Panc1 (cell line): ENCODE results near the gene ILK. TPM values are rescaled to one million over a fixed set of nuclear protein-coding genes. Genes with fewer than 3 reads are reported as not detected.

Experiments used
- ATAC-seq: fragments of 200-7000 bp; cut with Tn5 transposase; 2 replicates; pipeline ENCODE4 v1.9.1; 2020; ENCODE audit warnings: mild to moderate bottlenecking, moderate library complexity
- Bru-seq: library from RNA; stranded (reverse); fragments of 400-500 nt; gene quantifications from one replicate; lab custom pipeline; 2021; lab: Mats Ljungman, UMichigan
- BruChase-seq, 2 experiments: library from RNA; stranded (reverse); fragments of 400-500 nt; gene quantifications; one replicate each; lab custom pipeline; 2021; lab: Mats Ljungman, UMichigan
- BruUV-seq: library from RNA; stranded (reverse); fragments of 400-500 nt; replicated peaks from 2 replicates; lab custom pipeline; 2021; lab: Mats Ljungman, UMichigan
- CTCF ChIA-PET: fragments of 300-600 bp; sonication (Branson Sonifier 250); formaldehyde crosslinking; loops from one replicate; lab custom pipeline; 2022; ENCODE audit warnings: antibody characterized with exemption; lab: Charles Lee
- POLR2A ChIA-PET: fragments of 300-600 bp; sonication (Branson Sonifier 250); formaldehyde crosslinking; loops from one replicate; lab custom pipeline; 2022; ENCODE audit warnings: antibody characterized with exemption; lab: Charles Lee
- DNase-seq: peaks from one replicate; pipeline ENCODE4 v3.0.0-alpha.2; 2010; ENCODE audit warnings: low read depth, low spot score
- H3K27ac ChIP-seq: 2 replicates; pipeline ENCODE4 v1.5.1; 2011; ENCODE audit warnings: mild to moderate bottlenecking, low read length, inconsistent platforms
- H3K27me3 ChIP-seq: fragments of 200-500 bp; sonication (Bioruptor generic); 2 replicates; pipeline ENCODE4 v1.6.0; 2014; ENCODE audit warnings: low read length, inconsistent platforms; ENCODE audit not compliant: control insufficient read depth, insufficient read depth
- H3K36me3 ChIP-seq: fragments of 200-500 bp; sonication (Bioruptor generic); 2 replicates; pipeline ENCODE4 v1.5.1; 2014; ENCODE audit warnings: inconsistent platforms, mild to moderate bottlenecking, low read length, moderate library complexity; ENCODE audit not compliant: control insufficient read depth, insufficient read depth
- H3K4me1 ChIP-seq: 2 replicates; pipeline ENCODE4 v1.5.1; 2011; ENCODE audit warnings: inconsistent platforms, mild to moderate bottlenecking, low read length, moderate library complexity; ENCODE audit not compliant: control insufficient read depth, insufficient read depth
- H3K4me3 ChIP-seq, 2 experiments: 2 replicates each; pipeline ENCODE4 v1.5.1; 2011 to 2012; ENCODE audit warnings: low read depth in 2 of 2, low read length in 2 of 2, mild to moderate bottlenecking in 2 of 2, inconsistent platforms in 1 of 2, moderate library complexity in 1 of 2
- H3K9me3 ChIP-seq: fragments of 200-500 bp; sonication (Bioruptor generic); 2 replicates; pipeline ENCODE4 v1.5.1; 2014; ENCODE audit warnings: low read depth, mild to moderate bottlenecking, inconsistent platforms, low read length, moderate library complexity; ENCODE audit not compliant: control insufficient read depth, insufficient read depth
- CTCF ChIP-seq: fragments of 450-650 bp; IDR thresholded peaks from 2 replicates; pipeline ENCODE4 v1.5.1; 2017; ENCODE audit warnings: mild to moderate bottlenecking
- POLR2AphosphoS5 ChIP-seq: IDR thresholded peaks from 2 replicates; pipeline ENCODE4 v1.6.1; 2012; ENCODE audit warnings: mild to moderate bottlenecking, low read depth, low read length, moderate library complexity
- REST ChIP-seq, 2 experiments: IDR thresholded peaks; 2 replicates each; pipeline ENCODE4 v1.6.1; 2011 to 2012; ENCODE audit warnings: low read depth in 2 of 2, control low read depth in 1 of 2, low read length in 1 of 2, mild to moderate bottlenecking in 1 of 2, moderate library complexity in 1 of 2; ENCODE audit not compliant: insufficient read depth in 1 of 2
- SIN3A ChIP-seq: IDR thresholded peaks from 2 replicates; pipeline ENCODE4 v1.6.1; 2012; ENCODE audit warnings: low read depth, mild to moderate bottlenecking, low read length, moderate library complexity, borderline replicate concordance; ENCODE audit not compliant: insufficient read depth
- TCF7L2 ChIP-seq: IDR thresholded peaks from 2 replicates; pipeline ENCODE4 v1.6.1; 2011; ENCODE audit warnings: mild to moderate bottlenecking, low read depth, low read length, inconsistent platforms
- in situ Hi-C: cut with HindIII; loops from 2 replicates; pipeline ENCODE4 v1.10.0; 2016; ENCODE audit warnings: low sequenced_read_pairs, low pct_unique_long_range_greater_than_20kb
- intact Hi-C: fragments of 100-400 bp; cut with micrococcal nuclease; formaldehyde crosslinking; loops from one replicate; pipeline ENCODE4 v1.10.0; 2022; ENCODE audit not compliant: unreplicated experiment
- long read RNA-seq: library from polyadenylated mRNA; unstranded; transcript quantifications from one replicate; pipeline ENCODE4 v2.0.0, GENCODE V29; 2021; ENCODE audit not compliant: unreplicated experiment
- polyA plus RNA-seq: library from polyadenylated mRNA; unstranded; fragments of >200 nt; gene quantifications from one replicate; pipeline ENCODE4 v1.2.1, GENCODE V29; 2012; ENCODE audit warnings: missing spikeins; ENCODE audit not compliant: insufficient read length
- total RNA-seq: library from RNA; stranded (reverse); gene quantifications from one replicate; pipeline ENCODE4 v1.2.1, GENCODE V29; 2021; ENCODE audit not compliant: unreplicated experiment

ILK gene
- total RNA-seq (204 TPM), Bru-seq, nascent RNA (percentile 92 among the genes with signal in this experiment), BruChase-seq, experiment 1, labeled RNA remaining after a 2-hour chase (percentile 95 among the genes with signal in this experiment), BruChase-seq, experiment 2, labeled RNA remaining after a 6-hour chase (percentile 95 among the genes with signal in this experiment)
- 463 TPM for polyA plus RNA-seq
- long read RNA-seq, transcript ILK-212 (12 exons, 1,617 nt) = minor isoform, 12 of 520 reads
- long read RNA-seq, transcript ILK-202 (12 exons, 2,074 nt) = minor isoform, 13 of 520 reads
- long read RNA-seq, transcript ILK-203 (13 exons, 1,692 nt) = major isoform, 232 of 520 reads
- long read RNA-seq, transcript ILK-201 (13 exons, 1,802 nt) = minor isoform, 182 of 520 reads
- long read RNA-seq, partial matches to known transcripts = 24 of 520 reads
- long read RNA-seq, other reads (novel, unspliced or antisense) = 50 of 520 reads

GRCh38 chr11:6603287-6604080, at the start of gene ILK, which contains the start of gene RRP8:
Gene ILK, plus strand, starts transcription at chr11:6603774. Its CDS starts 498 bp downstream, at chr11:6604272.
Gene RRP8, minus strand, starts transcription at chr11:6603616. Its CDS starts 114 bp downstream, at chr11:6603502.
- ATAC-seq = peak; percentile 93
- ChIA-PET POLR2A (interaction anchor here (0.7 kb wide), 1 partner anchor 9 kb away, joined by 6 read pairs; no protein-coding TSS in a partner anchor), CTCF (interaction anchor here (0.7 to 1.2 kb wide), 3 partner anchors 73 to 79 kb away, joined by 7 to 12 read pairs (median 8); partner anchors contain the start of gene MRPL17)
- intact Hi-C loops = loop anchor here (10.0 kb wide), 1 partner anchor 229 kb away; no protein-coding TSS in a partner anchor
- Histone ChIP-seq H3K4me3 (peak within 1 kb of the TSS; percentile 95 to 98), H3K9me3 (no peaks in the 10 kb centered on the region), H3K4me1 (peaks cover 46% of the 10 kb centered on the region), H3K27ac (peak within 1 kb of the TSS; percentile 98), H3K36me3 (peaks cover 14% of the 10 kb centered on the region), H3K27me3 (no peaks in the 10 kb centered on the region)
- BruUV-seq = no TSS peak
- no peak for DNase-seq
- TF ChIP-seq CTCF = no peak; the same call in 1 of the 2 replicates
- peak; percentile 14; the same call in 1 of the 2 replicates for TF ChIP-seq TCF7L2
- peak in 1 of 2 experiments; percentile 68; a peak in 2 of 4 replicates for TF ChIP-seq REST (IDR thresholded peaks at IDR 0.05; ENCODE audit: insufficient read depth in 1 of 2, low read depth in 2 of 2, low read length in 1 of 2)
- peak; percentile 92 for TF ChIP-seq POLR2AphosphoS5
- peak; percentile 100 for TF ChIP-seq SIN3A
- in situ Hi-C loops = no loop called here

- H3K4me3 ChIP-seq = no peak overlapping the region
- POLR2A ChIA-PET = interaction anchor here (0.6 to 0.7 kb wide), 2 partner anchors 115 to 139 kb away, joined by 3 to 13 read pairs; no protein-coding TSS in a partner anchor
- intact Hi-C loops (no loop called here), in situ Hi-C loops (no loop called here)
- no TSS peak for BruUV-seq
- H3K9me3 ChIP-seq = no peaks in the 10 kb centered on the region
- H3K27ac ChIP-seq = no peak overlapping the region
- H3K27me3 ChIP-seq = no peaks in the 10 kb centered on the region
- no peak for DNase-seq
- CTCF ChIA-PET = no interaction called here
- no peaks in the 10 kb centered on the region for H3K4me1 ChIP-seq
- no peak for ATAC-seq
- TF ChIP-seq SIN3A = no peak
- TF ChIP-seq POLR2AphosphoS5 = no peak
- no peak for TF ChIP-seq REST (IDR thresholded peaks at IDR 0.05; ENCODE audit: insufficient read depth in 1 of 2, low read depth in 2 of 2, low read length in 1 of 2)
- no peak for TF ChIP-seq CTCF
- no peak for TF ChIP-seq TCF7L2
- H3K36me3 ChIP-seq = no peaks in the 10 kb centered on the region
Observed at GRCh38 chr11:6554828-6555706, 48.5 kb upstream of the ILK start.
